Endodermal cell (in vitro differentiated cells): ENCODE measurements around the gene NR1I3. TPM values are rescaled to one million over a fixed set of nuclear protein-coding genes. Genes with fewer than 3 reads are reported as not detected.
"Not testable (repeated sequence)": the region's sequence is repeated elsewhere in the genome, so short reads cannot be mapped to it uniquely, and the experiment has no call there.

Source experiments
- DNase-seq: peaks from one replicate; pipeline ENCODE4 v3.0.0-alpha.2; 2017
- H3K27ac ChIP-seq: 2 replicates; pipeline ENCODE4 v1.5.1; 2013; ENCODE audit warnings: mild to moderate bottlenecking, low read depth, low read length, moderate library complexity
- H3K27me3 ChIP-seq: 2 replicates; pipeline ENCODE4 v1.6.1; 2013; ENCODE audit warnings: mild to moderate bottlenecking, low read length, moderate library complexity; ENCODE audit not compliant: insufficient read depth, control insufficient read depth, poor library complexity, severe bottlenecking
- H3K36me3 ChIP-seq: 2 replicates; pipeline ENCODE4 v1.7.0; 2013; ENCODE audit warnings: mild to moderate bottlenecking, low read length, moderate library complexity; ENCODE audit not compliant: control insufficient read depth, insufficient read depth
- H3K4me1 ChIP-seq: one replicate; pipeline ENCODE4 v1.7.0; 2013; ENCODE audit warnings: low read length; ENCODE audit not compliant: control insufficient read depth, insufficient read depth
- H3K4me3 ChIP-seq: 2 replicates; pipeline ENCODE4 v1.5.1; 2013; ENCODE audit warnings: mild to moderate bottlenecking, low read length, moderate library complexity
- H3K9ac ChIP-seq: 2 replicates; pipeline ENCODE4 v1.6.1; 2013; ENCODE audit warnings: mild to moderate bottlenecking, low read length, moderate library complexity; ENCODE audit not compliant: poor library complexity, severe bottlenecking; ENCODE audit errors: extremely low read depth
- H3K9me3 ChIP-seq: 2 replicates; pipeline ENCODE4 v1.6.1; 2013; ENCODE audit warnings: mild to moderate bottlenecking, low read length, moderate library complexity; ENCODE audit not compliant: control insufficient read depth
- H3K27ac Mint-ChIP-seq: 2 replicates; pipeline ENCODE4 v1.8.0; 2020; ENCODE audit warnings: mixed read lengths
- H3K27me3 Mint-ChIP-seq: 2 replicates; pipeline ENCODE4 v1.8.0; 2021; ENCODE audit warnings: mild to moderate bottlenecking, mixed read lengths; ENCODE audit not compliant: insufficient read depth
- H3K36me3 Mint-ChIP-seq: 2 replicates; pipeline ENCODE4 v1.8.0; 2020; ENCODE audit warnings: low read depth, mixed read lengths
- H3K4me1 Mint-ChIP-seq: 2 replicates; pipeline ENCODE4 v1.8.0; 2020; ENCODE audit warnings: mixed read lengths
- H3K4me3 Mint-ChIP-seq: 2 replicates; pipeline ENCODE4 v1.8.0; 2020; ENCODE audit warnings: mild to moderate bottlenecking, moderate library complexity, mixed read lengths
- H3K9me3 Mint-ChIP-seq: 2 replicates; pipeline ENCODE4 v1.8.0; 2020; ENCODE audit warnings: mild to moderate bottlenecking, mixed read lengths
- CTCF ChIP-seq: fragments of 200-600 bp; sonication (generic); conservative IDR thresholded peaks from 2 replicates; pipeline ENCODE4 v1.5.0; 2021; ENCODE audit warnings: antibody characterized with exemption, mild to moderate bottlenecking
- WGBS, 2 experiments: methylation state at CpG; one replicate each; pipeline versions ENCODE4 v1.1.5 to v1.1.7; 2013; ENCODE audit warnings: missing lambda C conversion rate in 2 of 2, mixed read lengths in 1 of 2; ENCODE audit not compliant: insufficient coverage in 1 of 2, insufficient read length in 1 of 2; 5-methylcytosine and 5-hydroxymethylcytosine counted together
- total RNA-seq, 2 donors: library from RNA; stranded (reverse); fragmentation: NEBNext Ultra II Directional in 1 of 2; extraction: Animal tissue kit (Norgen Biotek cat#: 25700) in 1 of 2; gene quantifications; 2 replicates in 1 of 2; 3 replicates in 1 of 2; pipeline ENCODE4 v1.2.1, GENCODE V29; 2021

Gene NR1I3
- total RNA-seq, 2 donors from 2014 or later, result not detected

GRCh38 chr1:161226320-161226711, 11.7 kb downstream of the NR1I3 start:
- DNase-seq, result peak; percentile 65
- Histone ChIP-seq H3K36me3 (peaks cover 14% of the 10 kb centered on the region), H3K4me1 (peaks cover 14% of the 10 kb centered on the region), H3K4me3 (peak overlapping the region; percentile 96), H3K9me3 (no peaks in the 10 kb centered on the region), H3K27ac (no peak overlapping the region), H3K9ac (no peak overlapping the region), H3K27me3 (no peaks in the 10 kb centered on the region)
- Mint-ChIP-seq H3K27me3 (no peaks in the 10 kb centered on the region), H3K27ac (peak overlapping the region; percentile 94), H3K36me3 (peaks cover 16% of the 10 kb centered on the region), H3K4me3 (peak overlapping the region; percentile 85), H3K9me3 (no peaks in the 10 kb centered on the region), H3K4me1 (peaks cover 45% of the 10 kb centered on the region)
- TF ChIP-seq CTCF, result no peak
- 15 to 47% methylated on average over 4 to 15 of the region's 15 CpGs for WGBS, 2 experiments

GRCh38 chr1:161225534-161226319, 12.3 kb downstream of the NR1I3 start, which contains the start of gene TOMM40L:
Gene TOMM40L (plus strand): TSS chr1:161226060. CDS start chr1:161226490, 430 bp downstream.
- Mint-ChIP-seq H3K36me3 (peaks cover 16% of the 10 kb centered on the region), H3K27me3 (no peaks in the 10 kb centered on the region), H3K4me3 (peak within 1 kb of the TSS; percentile 85), H3K9me3 (no peaks in the 10 kb centered on the region), H3K27ac (peak within 1 kb of the TSS; percentile 94), H3K4me1 (peaks cover 43% of the 10 kb centered on the region)
- Histone ChIP-seq H3K27me3 (no peaks in the 10 kb centered on the region), H3K27ac (no peak within 1 kb of the TSS), H3K36me3 (peaks cover 14% of the 10 kb centered on the region), H3K9ac (no peak within 1 kb of the TSS), H3K4me3 (peak within 1 kb of the TSS; percentile 96), H3K9me3 (no peaks in the 10 kb centered on the region), H3K4me1 (peaks cover 14% of the 10 kb centered on the region)
- peak; percentile 72 for TF ChIP-seq CTCF
- WGBS, 2 experiments, result 10% methylated on average over 7 to 16 of the region's 16 CpGs
- DNase-seq, result peak; percentile 96

GRCh38 chr1:161225178-161225533, 12.8 kb downstream of the NR1I3 start:
- Mint-ChIP-seq H3K4me3 (peak overlapping the region; percentile 85), H3K27ac (peak overlapping the region; percentile 81), H3K9me3 (no peaks in the 10 kb centered on the region), H3K27me3 (no peaks in the 10 kb centered on the region), H3K36me3 (peaks cover 18% of the 10 kb centered on the region), H3K4me1 (peaks cover 46% of the 10 kb centered on the region)
- Histone ChIP-seq H3K9ac (no peak overlapping the region), H3K36me3 (peaks cover 14% of the 10 kb centered on the region), H3K27ac (no peak overlapping the region), H3K4me3 (no peak overlapping the region), H3K9me3 (no peaks in the 10 kb centered on the region), H3K27me3 (no peaks in the 10 kb centered on the region), H3K4me1 (peaks cover 14% of the 10 kb centered on the region)
- WGBS, 2 experiments, result 90 to 100% methylated on average over 1 to 7 of the region's 7 CpGs
- DNase-seq, result no peak
- TF ChIP-seq CTCF, result no peak

- peaks cover 20% of the 10 kb centered on the region for H3K36me3 Mint-ChIP-seq
- not testable (repeated sequence) for H3K27ac ChIP-seq, H3K9ac ChIP-seq, DNase-seq, H3K4me3 ChIP-seq, H3K27me3 Mint-ChIP-seq, H3K9me3 Mint-ChIP-seq, H3K4me3 Mint-ChIP-seq, H3K9me3 ChIP-seq, H3K27me3 ChIP-seq
- Histone ChIP-seq H3K4me1 (peaks cover 14% of the 10 kb centered on the region), H3K36me3 (peaks cover 14% of the 10 kb centered on the region)
- H3K27ac Mint-ChIP-seq, result peak overlapping the region; percentile 85
- peaks cover 51% of the 10 kb centered on the region for H3K4me1 Mint-ChIP-seq
- 87 to 95% methylated on average over 12 to 13 of the region's 13 CpGs for WGBS, 2 experiments
Measured at GRCh38 chr1:161224695-161225087, 13.3 kb downstream of the NR1I3 start.
